GM23338 (cell line): ENCODE data around the gene FBLN1. TPM values are rescaled to one million over a fixed set of nuclear protein-coding genes. Genes with fewer than 3 reads are reported as not detected.

ENCODE experiments used
- ATAC-seq: fragments of 200-7000 bp; cut with Tn5 transposase; 3 replicates; pipeline ENCODE4 v1.9.1; 2020
- DNase-seq: peaks from one replicate; pipeline ENCODE4 v3.0.0-alpha.2; 2015; ENCODE audit warnings: low spot score
- H2AFZ ChIP-seq: fragments of 200-600 bp; sonication (generic); 2 replicates; pipeline ENCODE4 v1.8.0; 2016; ENCODE audit warnings: antibody characterized with exemption, mild to moderate bottlenecking, moderate library complexity
- H3F3A ChIP-seq: fragments of 200-600 bp; sonication (generic); replicated peaks from 2 replicates; pipeline ENCODE4 v1.8.0; 2017; ENCODE audit warnings: antibody characterized with exemption, mixed run types, low read depth
- H3K27ac ChIP-seq: fragments of 200-600 bp; sonication (generic); 2 replicates; pipeline ENCODE4 v1.6.1; 2016; ENCODE audit warnings: low read depth
- H3K27me3 ChIP-seq: fragments of 200-600 bp; sonication (generic); 2 replicates; pipeline ENCODE4 v1.8.0; 2016; ENCODE audit warnings: mild to moderate bottlenecking, mixed run types, moderate library complexity; ENCODE audit not compliant: insufficient read depth
- H3K36me3 ChIP-seq: fragments of 200-600 bp; sonication (generic); 2 replicates; pipeline ENCODE4 v1.8.0; 2016; ENCODE audit warnings: mild to moderate bottlenecking; ENCODE audit not compliant: insufficient read depth
- H3K4me1 ChIP-seq: fragments of 200-600 bp; sonication (generic); 2 replicates; pipeline ENCODE4 v1.8.0; 2016; ENCODE audit warnings: mild to moderate bottlenecking, moderate library complexity; ENCODE audit not compliant: insufficient read depth
- H3K4me2 ChIP-seq: fragments of 200-600 bp; sonication (generic); 2 replicates; pipeline ENCODE4 v1.7.1; 2017; ENCODE audit warnings: mixed run types
- H3K4me3 ChIP-seq: fragments of 200-600 bp; sonication (generic); 2 replicates; pipeline ENCODE4 v1.6.1; 2016; ENCODE audit warnings: mixed run types
- H3K79me2 ChIP-seq: fragments of 200-600 bp; sonication (generic); replicated peaks from 2 replicates; pipeline ENCODE4 v1.8.0; 2017; ENCODE audit warnings: mild to moderate bottlenecking; ENCODE audit not compliant: insufficient read depth
- H3K9me2 ChIP-seq: fragments of 200-600 bp; sonication (generic); 2 replicates; pipeline ENCODE4 v1.8.0; 2017; ENCODE audit not compliant: insufficient read depth
- H4K20me1 ChIP-seq: fragments of 200-600 bp; sonication (generic); replicated peaks from 2 replicates; pipeline ENCODE4 v1.8.0; 2017; ENCODE audit warnings: mild to moderate bottlenecking; ENCODE audit not compliant: insufficient read depth
- H3K27ac Mint-ChIP-seq: 2 replicates; pipeline ENCODE4 v1.8.0; 2020; ENCODE audit warnings: inconsistent platforms, mild to moderate bottlenecking, moderate library complexity, mixed read lengths
- H3K27me3 Mint-ChIP-seq: 3 replicates; pipeline ENCODE4 v1.8.0; 2022; ENCODE audit warnings: low read depth, mild to moderate bottlenecking, moderate library complexity, mixed read lengths, inconsistent platforms; ENCODE audit not compliant: insufficient read depth, poor library complexity
- H3K36me3 Mint-ChIP-seq: 3 replicates; pipeline ENCODE4 v1.8.0; 2021; ENCODE audit warnings: low read depth, mild to moderate bottlenecking, inconsistent platforms, moderate library complexity, mixed read lengths
- H3K4me1 Mint-ChIP-seq: 3 replicates; pipeline ENCODE4 v1.8.0; 2020; ENCODE audit warnings: mild to moderate bottlenecking, inconsistent platforms, mixed read lengths
- H3K4me3 Mint-ChIP-seq: 3 replicates; pipeline ENCODE4 v1.8.0; 2021; ENCODE audit warnings: moderate library complexity, mild to moderate bottlenecking, inconsistent platforms, mixed read lengths
- H3K9me3 Mint-ChIP-seq: 3 replicates; pipeline ENCODE4 v1.8.0; 2020; ENCODE audit warnings: moderate library complexity, mild to moderate bottlenecking, inconsistent platforms, mixed read lengths
- CREB1 ChIP-seq: fragments of 250-450 bp; sonication (Bioruptor Pico); IDR thresholded peaks from 2 replicates; pipeline ENCODE4 v1.5.0; 2020; ENCODE audit warnings: low read depth, mild to moderate bottlenecking, moderate library complexity
- CTCF ChIP-seq, 2 experiments: fragments of 200-600 bp in 1 of 2; sonication (generic) in 1 of 2; conservative IDR thresholded peaks; 2 replicates each; pipeline versions ENCODE4 v1.5.1 to v1.6.1; 2016 to 2017; ENCODE audit warnings: antibody characterized with exemption in 2 of 2, low read depth in 2 of 2, mild to moderate bottlenecking in 2 of 2, moderate library complexity in 1 of 2
- ETS1 ChIP-seq: IDR thresholded peaks from 2 replicates; pipeline ENCODE4 v1.6.1; 2016; ENCODE audit warnings: antibody characterized with exemption
- EZH2 ChIP-seq: fragments of 200-600 bp; sonication (generic); IDR thresholded peaks from one replicate; pipeline ENCODE4 v1.8.0; 2017; ENCODE audit warnings: antibody characterized with exemption, mild to moderate bottlenecking, low read depth; ENCODE audit not compliant: unreplicated experiment
- EZH2phosphoT487 ChIP-seq: fragments of 200-600 bp; sonication (generic); IDR thresholded peaks from one replicate; pipeline ENCODE4 v1.8.1; 2018; ENCODE audit warnings: antibody characterized with exemption; ENCODE audit not compliant: unreplicated experiment
- JUNB ChIP-seq: IDR thresholded peaks from one replicate; pipeline ENCODE4 v1.6.1; 2016; ENCODE audit warnings: antibody characterized with exemption; ENCODE audit not compliant: unreplicated experiment
- NANOG ChIP-seq: IDR thresholded peaks from 2 replicates; pipeline ENCODE4 v1.6.1; 2016; ENCODE audit warnings: antibody characterized with exemption, borderline replicate concordance
- POLR2AphosphoS5 ChIP-seq: IDR thresholded peaks from 2 replicates; pipeline ENCODE4 v1.6.1; 2016; ENCODE audit warnings: antibody characterized with exemption, low read depth
- ZNF114 ChIP-seq: fragments of 250-450 bp; sonication (Bioruptor Pico); IDR thresholded peaks from 2 replicates; pipeline ENCODE4 v1.5.0; 2020; ENCODE audit warnings: mild to moderate bottlenecking, moderate library complexity
- ZNF331 ChIP-seq: fragments of 250-450 bp; sonication (Bioruptor Pico); IDR thresholded peaks from 2 replicates; pipeline ENCODE4 v1.5.0; 2020; ENCODE audit warnings: low read depth, mild to moderate bottlenecking, moderate library complexity
- ZNF462 ChIP-seq: fragments of 250-450 bp; sonication (Bioruptor Pico); IDR thresholded peaks from 2 replicates; pipeline ENCODE4 v1.5.0; 2020; ENCODE audit warnings: mild to moderate bottlenecking, moderate library complexity
- polyA plus RNA-seq: library from polyadenylated mRNA; unstranded; fragments of >200 nt; fragmentation: Nextera tagmentation; extraction: Ambion mirVana; gene quantifications from 2 replicates; pipeline ENCODE4 v1.2.1, GENCODE V29; 2016
- total RNA-seq: library from RNA; depleted of rRNA; stranded (reverse); fragments of >200 nt; shearing (Covaris generic); gene quantifications from 2 replicates; pipeline ENCODE4 v1.2.3, GENCODE V29; 2014

FBLN1 gene
- total and polyA plus RNA-seq, 2 experiments from 2014 or later: 90.1 to 137 TPM

- Histone ChIP-seq H3K36me3 (no peaks in the 10 kb centered on the region), H3K27ac (no peak overlapping the region), H3F3A (no peaks in the 10 kb centered on the region), H3K9me2 (no peaks in the 10 kb centered on the region), H3K79me2 (no peaks in the 10 kb centered on the region), H3K4me2 (no peak overlapping the region), H4K20me1 (no peaks in the 10 kb centered on the region), H2AFZ (no peak overlapping the region; the same call in 1 of the 2 replicates), H3K4me3 (no peak overlapping the region), H3K27me3 (peaks cover 14% of the 10 kb centered on the region), H3K4me1 (peaks cover 9% of the 10 kb centered on the region)
- no peak overlapping the region for H3K27ac Mint-ChIP-seq
- H3K4me3 Mint-ChIP-seq: no peak overlapping the region
- H3K27me3 Mint-ChIP-seq: peaks cover 20% of the 10 kb centered on the region
- ATAC-seq: no peak
- no peaks in the 10 kb centered on the region for H3K9me3 Mint-ChIP-seq
- no peaks in the 10 kb centered on the region for H3K36me3 Mint-ChIP-seq
- peaks cover 24% of the 10 kb centered on the region for H3K4me1 Mint-ChIP-seq
- DNase-seq: no peak
- no peak for TF ChIP-seq ZNF114
Measured at GRCh38 chr22:45640941-45641621, 138.4 kb downstream of the FBLN1 start.

- H3K4me1 Mint-ChIP-seq: peaks cover 28% of the 10 kb centered on the region
- Histone ChIP-seq H3K27ac (no peak overlapping the region), H3K27me3 (peaks cover 18% of the 10 kb centered on the region), H3K36me3 (no peaks in the 10 kb centered on the region), H3K4me1 (peaks cover 10% of the 10 kb centered on the region), H3K4me2 (no peak overlapping the region), H3F3A (0 out of 2 replicates have a peak, but pooled peaks cover 2% of the 10 kb centered on the region), H4K20me1 (no peaks in the 10 kb centered on the region), H3K9me2 (no peaks in the 10 kb centered on the region), H3K4me3 (no peak overlapping the region), H2AFZ (no peak overlapping the region), H3K79me2 (no peaks in the 10 kb centered on the region)
- peaks cover 26% of the 10 kb centered on the region for H3K27me3 Mint-ChIP-seq
- no peak for DNase-seq
- ATAC-seq: no peak
- H3K36me3 Mint-ChIP-seq: no peaks in the 10 kb centered on the region
- no peaks in the 10 kb centered on the region for H3K9me3 Mint-ChIP-seq
- H3K4me3 Mint-ChIP-seq: no peak overlapping the region
- peak overlapping the region; percentile 72; the same call in 1 of the 2 replicates for H3K27ac Mint-ChIP-seq
- TF ChIP-seq JUNB: no peak
- no peak for TF ChIP-seq ZNF114
- no peak for TF ChIP-seq CTCF (conservative IDR thresholded peaks at IDR 0.05; ENCODE audit: low read depth in 2 of 2)
- no peak for TF ChIP-seq ZNF331 (CRISPR knock-in tag)
- TF ChIP-seq CREB1: no peak
- no peak for TF ChIP-seq EZH2phosphoT487
- TF ChIP-seq NANOG: no peak
- TF ChIP-seq POLR2AphosphoS5: no peak
- no peak for TF ChIP-seq ZNF462 (CRISPR knock-in tag)
- no peak for TF ChIP-seq ETS1
- TF ChIP-seq EZH2: no peak
Measured at GRCh38 chr22:45642986-45643385, 140.3 kb downstream of the FBLN1 start.
